PC-9 (cell line): ENCODE measurements around the gene HSPA2. TPM values are rescaled to one million over a fixed set of nuclear protein-coding genes. Genes with fewer than 3 reads are reported as not detected.

Experiments
- BruUV-seq: library from RNA; stranded (reverse); fragments of 400-500 nt; replicated peaks from 2 replicates; lab custom pipeline; 2021; lab: Mats Ljungman, UMichigan
- CTCF ChIA-PET: fragments of 300-600 bp; sonication (Branson Sonifier 250); formaldehyde crosslinking; loops from one replicate; lab custom pipeline; 2022; ENCODE audit warnings: antibody characterized with exemption; lab: Charles Lee
- POLR2A ChIA-PET: fragments of 300-600 bp; sonication (Branson Sonifier 250); formaldehyde crosslinking; loops from one replicate; lab custom pipeline; 2022; ENCODE audit warnings: antibody characterized with exemption; ENCODE audit not compliant: unreplicated experiment; lab: Charles Lee
- DNase-seq, 2 experiments: peaks; one replicate each; pipeline versions ENCODE4 v3.0.0 to v3.0.0-alpha.2; 2015 to 2022; ENCODE audit warnings: mixed read lengths in 1 of 2
- H2AFZ ChIP-seq: fragments of 200-600 bp; sonication (generic); 2 replicates; pipeline ENCODE4 v1.8.1; 2017; ENCODE audit warnings: antibody characterized with exemption
- H3F3A ChIP-seq: fragments of 200-600 bp; sonication (generic); 2 replicates; pipeline ENCODE4 v1.8.1; 2017; ENCODE audit warnings: antibody characterized with exemption, mild to moderate bottlenecking, low read depth; ENCODE audit not compliant: insufficient read depth
- H3K27ac ChIP-seq: fragments of 200-600 bp; sonication (generic); 2 replicates; pipeline ENCODE4 v1.6.1; 2016; ENCODE audit warnings: mixed run types
- H3K27me3 ChIP-seq: fragments of 200-600 bp; sonication (generic); 2 replicates; pipeline ENCODE4 v1.6.1; 2016; ENCODE audit warnings: low read depth, mixed run types; ENCODE audit not compliant: insufficient read depth
- H3K36me3 ChIP-seq: fragments of 200-600 bp; sonication (generic); 2 replicates; pipeline ENCODE4 v1.6.1; 2016; ENCODE audit warnings: low read depth, mixed run types
- H3K4me1 ChIP-seq: fragments of 200-600 bp; sonication (generic); replicated peaks from 2 replicates; pipeline ENCODE4 v1.6.1; 2016; ENCODE audit warnings: mixed run types; ENCODE audit not compliant: insufficient read depth
- H3K4me2 ChIP-seq: fragments of 200-600 bp; sonication (generic); 2 replicates; pipeline ENCODE4 v1.6.1; 2017; ENCODE audit warnings: mixed run types
- H3K4me3 ChIP-seq: fragments of 200-600 bp; sonication (generic); 2 replicates; pipeline ENCODE4 v1.6.1; 2016; ENCODE audit warnings: mixed run types
- H3K79me2 ChIP-seq: fragments of 200-600 bp; sonication (generic); 2 replicates; pipeline ENCODE4 v1.6.1; 2017; ENCODE audit warnings: low read depth, mixed run types
- H3K9me2 ChIP-seq: fragments of 200-600 bp; sonication (generic); 2 replicates; pipeline ENCODE4 v1.8.1; 2017; ENCODE audit warnings: mild to moderate bottlenecking; ENCODE audit not compliant: insufficient read depth
- H3K9me3 ChIP-seq: fragments of 200-600 bp; sonication (generic); 2 replicates; pipeline ENCODE4 v1.8.1; 2016; ENCODE audit warnings: low read depth; ENCODE audit not compliant: insufficient read depth
- H4K20me1 ChIP-seq: fragments of 200-600 bp; sonication (generic); 2 replicates; pipeline ENCODE4 v1.8.1; 2017; ENCODE audit not compliant: insufficient read depth
- CTCF ChIP-seq: fragments of 200-600 bp; sonication (generic); conservative IDR thresholded peaks from 2 replicates; pipeline ENCODE4 v1.6.1; 2017; ENCODE audit warnings: mixed run types, antibody characterized with exemption, mild to moderate bottlenecking, moderate library complexity
- EZH2 ChIP-seq: fragments of 200-600 bp; sonication (generic); IDR thresholded peaks from 2 replicates; pipeline ENCODE4 v1.8.0; 2017; ENCODE audit warnings: antibody characterized with exemption, low read depth
- intact Hi-C: fragments of 100-400 bp; cut with micrococcal nuclease; formaldehyde crosslinking; loops from one replicate; pipeline ENCODE4 v1.10.0; 2022; ENCODE audit not compliant: unreplicated experiment
- total RNA-seq: library from RNA; stranded (reverse); gene quantifications from 2 replicates; pipeline ENCODE4 v1.2.3, GENCODE V29; 2021

Gene HSPA2
- total RNA-seq, 1 experiment from 2014 or later: 11.0 TPM

GRCh38 chr14:64531567-64531966 is 9.0 kb upstream of the HSPA2 start:
- peaks cover 6% of the 10 kb centered on the region for H3K4me1 ChIP-seq
- intact Hi-C loops: no loop called here

DNA sequence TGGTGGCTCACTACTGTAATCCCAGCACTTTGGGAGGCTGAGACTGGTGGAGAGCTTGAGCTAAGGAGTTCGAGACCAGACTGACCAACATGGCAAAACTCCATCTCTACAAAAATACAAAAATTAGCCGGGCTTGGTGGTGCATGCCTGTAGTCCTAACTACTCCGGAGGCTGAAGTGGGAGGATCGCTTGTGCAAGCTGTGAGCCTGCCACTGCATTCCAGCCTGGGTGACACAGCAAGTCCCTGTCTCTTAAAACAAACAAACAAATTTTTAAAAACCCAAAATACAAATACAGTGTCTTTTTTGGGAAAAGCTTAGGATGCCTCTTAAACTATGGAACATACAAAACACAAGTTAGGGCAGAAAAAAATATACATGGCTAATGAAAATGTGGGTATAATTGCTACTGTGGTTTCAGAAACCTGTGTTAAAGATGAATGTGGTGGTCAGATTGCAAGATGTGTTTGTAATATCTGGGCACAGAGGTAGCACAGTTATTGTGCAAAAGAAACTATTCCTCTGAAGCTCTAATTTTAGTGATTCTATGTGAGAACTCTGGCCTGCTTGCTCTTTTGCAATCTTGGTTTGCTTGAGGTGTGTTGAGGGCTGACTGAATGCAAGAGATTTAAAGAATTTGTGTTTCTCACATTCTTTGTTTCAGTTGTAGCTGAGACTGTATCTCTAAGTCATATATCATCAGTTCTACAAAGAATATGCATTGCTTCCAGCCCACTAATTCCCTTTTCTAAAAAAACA is 3.9 kb upstream of the HSPA2 start:
- intact Hi-C loops: no loop called here
- POLR2A ChIA-PET: interaction anchor here (0.5 to 0.6 kb wide), 2 partner anchors 33 to 347 kb away, joined by 3 to 6 read pairs; no protein-coding TSS in a partner anchor

More at GRCh38 chr14:64531567-64531966, 9.0 kb upstream of the HSPA2 start:
- no TSS peak for BruUV-seq
- POLR2A ChIA-PET: interaction anchor here (0.6 to 0.7 kb wide), 3 partner anchors 9 to 112 kb away, joined by 6 to 7 read pairs (median 7); no protein-coding TSS in a partner anchor
- Histone ChIP-seq H3K4me3 (no peak overlapping the region), H3K27me3 (no peaks in the 10 kb centered on the region), H3F3A (peaks cover 20% of the 10 kb centered on the region), H3K27ac (no peak overlapping the region), H3K9me3 (no peaks in the 10 kb centered on the region), H3K36me3 (no peaks in the 10 kb centered on the region), H3K4me2 (no peak overlapping the region), H2AFZ (no peak overlapping the region), H3K9me2 (no peaks in the 10 kb centered on the region), H3K79me2 (no peaks in the 10 kb centered on the region), H4K20me1 (no peaks in the 10 kb centered on the region)
- DNase-seq: no peak
- CTCF ChIA-PET: no interaction called here
- TF ChIP-seq CTCF (no peak), EZH2 (no peak)

More for the DNA sequence above, 3.9 kb upstream of the HSPA2 start:
- Histone ChIP-seq H3K9me3 (no peaks in the 10 kb centered on the region), H3K4me2 (peak overlapping the region; percentile 30), H3K79me2 (no peaks in the 10 kb centered on the region), H4K20me1 (no peaks in the 10 kb centered on the region), H3K4me1 (peaks cover 25% of the 10 kb centered on the region), H3K4me3 (no peak overlapping the region), H2AFZ (peak overlapping the region; percentile 18; the same call in 1 of the 2 replicates), H3F3A (peaks cover 33% of the 10 kb centered on the region), H3K27ac (peak overlapping the region; percentile 67), H3K9me2 (no peaks in the 10 kb centered on the region), H3K27me3 (no peaks in the 10 kb centered on the region), H3K36me3 (no peaks in the 10 kb centered on the region)
- CTCF ChIA-PET: interaction anchor here (0.7 kb wide), 1 partner anchor 122 kb away, joined by 10 read pairs; no protein-coding TSS in a partner anchor
- no TSS peak for BruUV-seq
- no peak for TF ChIP-seq CTCF
- TF ChIP-seq EZH2: no peak
- peak in 1 of 2 experiments; percentile 82 for DNase-seq
